ENCODE data around the gene ARL14EPL.

- TF ChIP-seq CTCF (IDR thresholded peaks at IDR 0.05) (no peak), POLR2A (IDR thresholded peaks at IDR 0.05) (no peak)
Measured at GRCh38 chr5:116045821-116046220, 13.5 kb downstream of the ARL14EPL start.

Measured in lower leg skin (tissue), 3 donors.